Measurements from ENCODE around the gene BASP1.
A peak's percentile ranks its signal among the peaks of the same experiment; 100 is the strongest.
"Not testable (repeated sequence)": the region's sequence is repeated elsewhere in the genome, so short reads cannot be mapped to it uniquely, and the experiment has no call there.

The BASP1 gene

DNA sequence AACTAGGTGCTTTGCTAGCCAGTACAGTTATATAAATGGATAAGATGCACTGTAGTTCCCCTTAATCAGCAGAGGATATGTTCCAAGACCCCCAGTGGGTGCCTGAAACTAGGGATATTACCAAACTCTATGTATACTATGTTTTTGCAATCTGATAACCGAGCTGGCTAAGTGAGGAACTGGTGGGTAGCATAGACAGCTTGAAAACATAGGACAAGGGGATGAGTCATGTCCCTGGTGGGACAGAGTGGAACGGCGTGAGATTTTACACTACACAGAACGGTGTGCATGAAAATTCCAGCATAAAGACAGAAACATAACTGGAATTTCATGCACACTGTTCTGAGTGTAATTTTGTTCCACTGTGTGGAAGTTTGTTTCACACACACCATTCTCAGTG, 86.9 kb downstream of the BASP1 start:
- Histone ChIP-seq H3K4me2 (ENCODE audit: low read length) (peak overlapping the region; percentile 20), H3K27me3 (ENCODE audit: control insufficient read depth, insufficient read depth, low read length) (no peaks in the 10 kb centered on the region), H3K9me3 (replicated peaks; ENCODE audit: low read length) (no peaks in the 10 kb centered on the region), H3K4me1 (ENCODE audit: control insufficient read depth, insufficient read depth, low read length) (peaks cover 28% of the 10 kb centered on the region), H3K36me3 (ENCODE audit: insufficient read depth, low read length) (no peaks in the 10 kb centered on the region), H3K9ac (ENCODE audit: low read depth, low read length) (no peak overlapping the region), H3K4me3 (ENCODE audit: low read length) (no peak overlapping the region)

DNA sequence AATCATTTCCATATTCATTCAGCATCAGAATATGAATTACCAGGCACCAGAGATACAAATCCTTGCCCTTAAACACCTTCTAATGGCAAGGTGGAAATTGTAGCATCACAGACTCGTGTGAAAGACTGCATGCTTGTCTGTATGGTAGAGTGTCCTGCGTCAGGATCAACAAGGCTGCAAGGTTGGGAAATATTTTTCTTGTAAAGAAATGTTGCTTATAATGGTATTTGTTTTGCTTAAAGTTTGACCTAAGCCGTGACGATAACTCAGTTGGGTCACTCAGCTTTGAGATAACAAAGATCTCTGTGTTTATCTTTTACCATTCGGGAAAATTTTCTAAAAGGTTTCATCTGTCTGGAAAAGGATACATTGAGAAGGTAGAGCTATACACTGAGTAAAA, 87.6 kb downstream of the BASP1 start:
- Histone ChIP-seq H3K27me3 (ENCODE audit: control insufficient read depth, insufficient read depth, low read length) (no peaks in the 10 kb centered on the region), H3K36me3 (ENCODE audit: insufficient read depth, low read length) (no peaks in the 10 kb centered on the region), H3K4me3 (ENCODE audit: low read length) (no peak overlapping the region), H3K9me3 (replicated peaks; ENCODE audit: low read length) (no peaks in the 10 kb centered on the region), H3K9ac (ENCODE audit: low read depth, low read length) (no peak overlapping the region), H3K4me2 (ENCODE audit: low read length) (no peak overlapping the region), H3K4me1 (ENCODE audit: control insufficient read depth, insufficient read depth, low read length) (peaks cover 28% of the 10 kb centered on the region)

DNA sequence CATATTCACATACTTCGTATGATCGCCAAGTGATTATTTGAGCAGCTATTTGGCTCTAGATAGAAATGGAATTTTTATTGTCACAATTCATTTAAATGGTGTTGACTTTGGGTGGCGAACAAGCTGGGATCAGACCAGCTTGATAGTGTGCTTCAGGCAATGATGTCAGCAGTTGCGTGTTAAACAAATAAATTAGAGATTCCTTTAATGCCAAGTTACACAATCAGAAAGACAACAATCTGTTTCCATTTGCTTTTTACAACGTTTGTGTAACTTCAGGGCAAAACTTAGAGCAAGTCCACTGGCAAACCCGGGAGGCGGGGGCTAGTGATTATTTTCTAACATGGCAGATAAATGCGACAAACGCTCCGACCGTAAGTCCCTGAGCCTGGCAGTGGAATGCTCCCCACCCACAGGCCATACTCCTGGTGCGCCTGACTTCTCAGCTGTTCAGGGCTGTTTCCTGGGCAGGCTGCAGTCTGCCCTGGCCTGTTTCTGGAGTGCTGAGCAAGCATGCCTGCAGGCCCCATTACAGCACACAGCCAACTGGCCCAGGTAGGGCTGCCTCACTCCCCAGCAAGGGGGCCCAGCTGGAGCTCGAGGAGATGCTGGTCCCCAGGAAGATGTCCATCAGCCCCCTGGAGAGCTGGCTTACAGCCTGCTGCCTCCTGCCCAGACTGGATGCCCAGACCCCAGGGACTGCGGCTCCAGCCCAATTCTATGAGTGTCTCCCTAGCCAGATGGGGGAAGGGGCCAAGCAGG, 88.7 kb downstream of the BASP1 start:
- Histone ChIP-seq H3K27me3 (ENCODE audit: control insufficient read depth, insufficient read depth, low read length) (no peaks in the 10 kb centered on the region), H3K4me2 (ENCODE audit: low read length) (peak overlapping the region; percentile 20), H3K4me3 (ENCODE audit: low read length) (no peak overlapping the region), H3K4me1 (ENCODE audit: control insufficient read depth, insufficient read depth, low read length) (peaks cover 28% of the 10 kb centered on the region), H3K36me3 (ENCODE audit: insufficient read depth, low read length) (no peaks in the 10 kb centered on the region), H3K9me3 (replicated peaks; ENCODE audit: low read length) (no peaks in the 10 kb centered on the region), H3K9ac (ENCODE audit: low read depth, low read length) (no peak overlapping the region)

DNA sequence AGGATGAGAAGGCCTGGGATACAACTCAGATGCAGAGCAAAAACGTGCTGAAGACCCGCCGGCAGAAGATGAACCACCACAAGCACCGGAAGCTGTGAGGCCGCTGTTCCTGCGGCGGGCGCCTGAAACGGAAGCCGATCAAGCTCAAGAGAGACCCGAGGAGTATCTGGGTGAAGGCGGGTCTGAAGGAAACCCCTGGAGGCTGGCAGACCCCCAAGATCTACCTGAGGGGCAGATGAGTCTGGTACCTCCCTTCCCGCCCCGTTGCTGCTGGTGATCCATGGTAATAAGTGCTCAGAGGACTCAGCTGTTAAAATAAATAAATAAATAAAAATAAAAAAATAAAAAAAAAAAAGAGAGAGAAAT, 89.3 kb downstream of the BASP1 start:
- Histone ChIP-seq H3K27me3 (ENCODE audit: control insufficient read depth, insufficient read depth, low read length) (no peaks in the 10 kb centered on the region), H3K4me1 (ENCODE audit: control insufficient read depth, insufficient read depth, low read length) (peaks cover 28% of the 10 kb centered on the region), H3K4me3 (ENCODE audit: low read length) (no peak overlapping the region), H3K9ac (ENCODE audit: low read depth, low read length) (no peak overlapping the region), H3K9me3 (replicated peaks; ENCODE audit: low read length) (no peaks in the 10 kb centered on the region), H3K36me3 (ENCODE audit: insufficient read depth, low read length) (no peaks in the 10 kb centered on the region), H3K4me2 (ENCODE audit: low read length) (peak overlapping the region; percentile 20)

GRCh38 chr5:17307440-17307839, 90.0 kb downstream of the BASP1 start:
- not testable (repeated sequence) for H3K9ac ChIP-seq (ENCODE audit: low read depth, low read length); H3K36me3 ChIP-seq (ENCODE audit: insufficient read depth, low read length); H3K9me3 ChIP-seq (replicated peaks; ENCODE audit: low read length); H3K27me3 ChIP-seq (ENCODE audit: control insufficient read depth, insufficient read depth, low read length); H3K4me2 ChIP-seq (ENCODE audit: low read length); H3K4me3 ChIP-seq (ENCODE audit: low read length)
- H3K4me1 ChIP-seq (ENCODE audit: control insufficient read depth, insufficient read depth, low read length) = peaks cover 28% of the 10 kb centered on the region

DNA sequence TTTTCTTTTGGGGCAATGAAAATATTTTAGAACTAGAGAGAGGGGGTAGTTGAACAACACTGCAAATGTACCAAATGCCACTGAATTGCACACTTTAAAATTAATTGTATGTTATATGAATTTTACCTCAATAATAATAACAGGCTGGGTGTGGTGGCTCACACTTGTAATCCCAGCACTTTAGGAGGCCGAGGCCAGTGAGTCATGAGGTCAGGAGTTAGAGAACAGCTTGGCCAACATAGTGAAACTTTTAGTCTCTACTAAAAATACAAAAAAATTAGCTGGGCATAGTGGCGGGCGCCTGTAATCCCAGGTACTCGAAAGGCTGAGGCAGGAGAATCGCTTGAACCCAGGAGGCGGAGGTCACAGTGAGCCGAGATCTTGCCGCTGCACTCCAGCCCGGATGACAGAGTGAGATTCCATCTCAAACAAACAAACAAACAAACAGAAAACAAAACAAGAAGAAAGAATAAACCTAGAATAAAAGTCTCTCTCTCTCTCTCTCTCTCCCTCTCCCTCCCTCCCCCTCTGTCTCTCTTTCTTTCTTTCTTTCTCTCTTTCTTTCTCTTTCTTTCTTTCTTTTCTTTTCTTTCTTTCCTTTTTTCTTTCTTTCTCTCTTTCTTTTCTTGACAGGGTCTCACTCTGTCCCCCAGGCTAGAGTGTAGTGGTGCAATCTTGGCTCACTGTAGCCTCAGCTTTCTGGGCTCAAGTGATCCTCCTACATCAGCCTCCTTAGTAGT, 91.1 kb downstream of the BASP1 start:
- Histone ChIP-seq H3K27me3 (ENCODE audit: control insufficient read depth, insufficient read depth, low read length) (no peaks in the 10 kb centered on the region), H3K4me3 (ENCODE audit: low read length) (no peak overlapping the region), H3K9ac (ENCODE audit: low read depth, low read length) (no peak overlapping the region), H3K4me1 (ENCODE audit: control insufficient read depth, insufficient read depth, low read length) (peaks cover 28% of the 10 kb centered on the region), H3K36me3 (ENCODE audit: insufficient read depth, low read length) (no peaks in the 10 kb centered on the region), H3K4me2 (ENCODE audit: low read length) (no peak overlapping the region), H3K9me3 (replicated peaks; ENCODE audit: low read length) (no peaks in the 10 kb centered on the region)

DNA sequence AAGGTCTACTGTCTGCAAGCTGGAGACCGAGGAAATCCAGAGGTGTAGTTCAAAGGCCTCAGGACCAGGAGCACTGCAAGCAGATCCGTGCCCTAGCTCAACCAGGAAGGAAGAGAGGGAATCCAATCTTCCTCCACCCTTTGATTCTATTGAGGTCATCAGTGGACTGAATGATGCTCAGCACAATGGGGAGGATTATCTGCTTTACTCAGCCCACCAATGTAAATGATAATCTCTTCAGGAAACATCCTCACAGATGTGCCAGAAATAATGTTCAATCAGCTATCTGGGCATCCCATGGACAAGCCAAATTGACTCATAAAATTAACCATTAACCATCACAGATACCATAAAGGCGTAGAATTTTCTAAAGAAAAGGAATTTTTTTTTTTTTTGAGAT, 92.0 kb downstream of the BASP1 start:
- H3K9me3 ChIP-seq (replicated peaks; ENCODE audit: low read length) = no peaks in the 10 kb centered on the region
- H3K4me1 ChIP-seq (ENCODE audit: control insufficient read depth, insufficient read depth, low read length) = peaks cover 22% of the 10 kb centered on the region
- H3K4me3 ChIP-seq (ENCODE audit: low read length) = no peak overlapping the region
- H3K36me3 ChIP-seq (ENCODE audit: insufficient read depth, low read length) = no peaks in the 10 kb centered on the region
- H3K27me3 ChIP-seq (ENCODE audit: control insufficient read depth, insufficient read depth, low read length) = no peaks in the 10 kb centered on the region
- H3K9ac ChIP-seq (ENCODE audit: low read depth, low read length) = no peak overlapping the region
- no peak overlapping the region for H3K4me2 ChIP-seq (ENCODE audit: low read length)

GRCh38 chr5:17310502-17310901, 93.1 kb downstream of the BASP1 start:
- not testable (repeated sequence) for H3K27me3 ChIP-seq (ENCODE audit: control insufficient read depth, insufficient read depth, low read length)

DNA sequence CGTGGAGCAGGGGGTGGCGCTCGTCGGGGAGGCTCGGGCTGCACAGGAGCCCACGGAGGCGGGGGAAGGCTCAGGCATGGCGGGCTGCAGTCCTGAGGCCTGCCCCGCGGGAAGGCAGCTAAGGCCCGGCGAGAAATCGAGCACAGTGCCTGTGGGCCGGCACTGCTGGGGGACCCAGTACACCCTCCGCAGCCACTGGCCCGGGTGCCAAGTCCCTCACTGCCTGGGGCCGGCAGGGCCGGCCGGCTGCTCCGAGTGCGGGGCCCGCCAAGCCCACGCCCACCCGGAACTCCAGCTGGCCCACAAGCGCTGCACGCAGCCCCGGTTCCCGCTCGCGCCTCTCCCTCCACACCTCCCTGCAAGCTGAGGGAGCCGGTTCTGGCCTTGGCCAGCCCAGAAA, 94.4 kb downstream of the BASP1 start:
- not testable (repeated sequence) for H3K4me2 ChIP-seq (ENCODE audit: low read length); H3K9me3 ChIP-seq (replicated peaks; ENCODE audit: low read length); H3K36me3 ChIP-seq (ENCODE audit: insufficient read depth, low read length); H3K4me3 ChIP-seq (ENCODE audit: low read length); H3K27me3 ChIP-seq (ENCODE audit: control insufficient read depth, insufficient read depth, low read length); H3K9ac ChIP-seq (ENCODE audit: low read depth, low read length)
- H3K4me1 ChIP-seq (ENCODE audit: control insufficient read depth, insufficient read depth, low read length) = peaks cover 19% of the 10 kb centered on the region

More at GRCh38 chr5:17310502-17310901, 93.1 kb downstream of the BASP1 start:
- not testable (repeated sequence) for H3K9ac ChIP-seq (ENCODE audit: low read depth, low read length); H3K4me2 ChIP-seq (ENCODE audit: low read length); H3K4me3 ChIP-seq (ENCODE audit: low read length); H3K9me3 ChIP-seq (replicated peaks; ENCODE audit: low read length); H3K36me3 ChIP-seq (ENCODE audit: insufficient read depth, low read length)
- H3K4me1 ChIP-seq (ENCODE audit: control insufficient read depth, insufficient read depth, low read length) = peaks cover 18% of the 10 kb centered on the region

GRCh38 chr5:17312358-17312757, 94.9 kb downstream of the BASP1 start:
- H3K9me3 ChIP-seq (replicated peaks; ENCODE audit: low read length) = no peaks in the 10 kb centered on the region
- no peaks in the 10 kb centered on the region for H3K36me3 ChIP-seq (ENCODE audit: insufficient read depth, low read length)
- H3K4me3 ChIP-seq (ENCODE audit: low read length) = no peak overlapping the region
- H3K27me3 ChIP-seq (ENCODE audit: control insufficient read depth, insufficient read depth, low read length) = no peaks in the 10 kb centered on the region
- no peak overlapping the region for H3K9ac ChIP-seq (ENCODE audit: low read depth, low read length)
- H3K4me1 ChIP-seq (ENCODE audit: control insufficient read depth, insufficient read depth, low read length) = peaks cover 25% of the 10 kb centered on the region
- H3K4me2 ChIP-seq (ENCODE audit: low read length) = no peak overlapping the region

DNA sequence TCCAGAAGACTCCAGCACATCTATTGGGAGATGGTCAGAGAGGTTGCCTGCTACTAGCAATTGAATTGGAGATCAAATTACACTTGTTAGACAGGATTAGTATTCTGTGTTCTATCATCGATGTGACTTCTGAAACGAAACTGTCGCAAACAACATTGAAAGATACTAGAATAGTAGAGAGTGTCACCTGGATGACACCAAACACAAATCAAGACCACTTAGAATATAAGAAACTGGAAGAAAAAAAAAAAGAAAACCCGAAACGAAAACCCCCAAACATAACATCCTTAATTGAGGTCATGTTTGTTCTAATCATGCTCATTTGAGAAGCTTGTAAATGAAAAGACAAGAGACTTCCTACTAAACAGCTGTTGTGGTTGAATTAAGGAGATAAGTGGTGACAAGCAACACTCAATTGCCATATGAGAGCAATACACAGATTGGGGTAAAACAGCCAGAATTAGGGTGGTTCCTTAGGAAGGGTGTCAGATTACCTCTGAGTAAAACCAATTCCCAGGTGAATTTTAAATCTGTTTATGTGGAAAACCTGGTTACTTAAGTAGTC, 97.6 kb downstream of the BASP1 start:
- Histone ChIP-seq H3K36me3 (ENCODE audit: insufficient read depth, low read length) (no peaks in the 10 kb centered on the region), H3K4me2 (ENCODE audit: low read length) (peak overlapping the region; percentile 12), H3K9ac (ENCODE audit: low read depth, low read length) (no peak overlapping the region), H3K4me3 (ENCODE audit: low read length) (no peak overlapping the region), H3K27me3 (ENCODE audit: control insufficient read depth, insufficient read depth, low read length) (no peaks in the 10 kb centered on the region), H3K9me3 (replicated peaks; ENCODE audit: low read length) (no peaks in the 10 kb centered on the region), H3K4me1 (ENCODE audit: control insufficient read depth, insufficient read depth, low read length) (peaks cover 28% of the 10 kb centered on the region)

All from skeletal muscle satellite cell (primary cell).